Measurements from ENCODE around the gene VPS29.
A peak's percentile ranks its signal among the peaks of the same experiment; 100 is the strongest.
"Not testable (repeated sequence)": the region's sequence is repeated elsewhere in the genome, so short reads cannot be mapped to it uniquely, and the experiment has no call there.

The VPS29 gene

DNA sequence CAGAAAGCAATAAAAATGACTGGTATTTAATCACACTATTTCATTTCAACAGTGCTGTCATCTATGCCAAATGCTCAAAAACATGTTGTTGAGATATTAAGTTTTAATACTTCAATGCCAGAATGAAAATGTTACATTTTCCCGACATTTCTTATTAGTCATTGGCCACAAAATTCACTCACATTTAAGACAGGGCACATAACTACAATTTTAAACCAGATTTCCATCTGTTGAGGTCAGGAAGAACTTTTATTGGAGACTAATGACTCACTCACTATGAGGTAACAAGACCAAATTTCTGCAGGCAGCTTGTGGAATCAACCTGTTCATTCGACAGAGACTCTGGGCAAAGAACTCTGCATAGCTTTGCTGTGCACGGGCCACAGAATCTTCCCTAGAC lies 44.4 kb upstream of the VPS29 start:
- H3K4me1 Mint-ChIP-seq, result peaks cover 19% of the 10 kb centered on the region
- H3K27me3 Mint-ChIP-seq (ENCODE audit: low read depth), result no peaks in the 10 kb centered on the region
- no peaks in the 10 kb centered on the region for H3K9me3 Mint-ChIP-seq
- no peak overlapping the region for H3K27ac Mint-ChIP-seq
- peaks cover 39% of the 10 kb centered on the region for H3K36me3 Mint-ChIP-seq (ENCODE audit: low read depth)
- TF ChIP-seq, protein P1, sequence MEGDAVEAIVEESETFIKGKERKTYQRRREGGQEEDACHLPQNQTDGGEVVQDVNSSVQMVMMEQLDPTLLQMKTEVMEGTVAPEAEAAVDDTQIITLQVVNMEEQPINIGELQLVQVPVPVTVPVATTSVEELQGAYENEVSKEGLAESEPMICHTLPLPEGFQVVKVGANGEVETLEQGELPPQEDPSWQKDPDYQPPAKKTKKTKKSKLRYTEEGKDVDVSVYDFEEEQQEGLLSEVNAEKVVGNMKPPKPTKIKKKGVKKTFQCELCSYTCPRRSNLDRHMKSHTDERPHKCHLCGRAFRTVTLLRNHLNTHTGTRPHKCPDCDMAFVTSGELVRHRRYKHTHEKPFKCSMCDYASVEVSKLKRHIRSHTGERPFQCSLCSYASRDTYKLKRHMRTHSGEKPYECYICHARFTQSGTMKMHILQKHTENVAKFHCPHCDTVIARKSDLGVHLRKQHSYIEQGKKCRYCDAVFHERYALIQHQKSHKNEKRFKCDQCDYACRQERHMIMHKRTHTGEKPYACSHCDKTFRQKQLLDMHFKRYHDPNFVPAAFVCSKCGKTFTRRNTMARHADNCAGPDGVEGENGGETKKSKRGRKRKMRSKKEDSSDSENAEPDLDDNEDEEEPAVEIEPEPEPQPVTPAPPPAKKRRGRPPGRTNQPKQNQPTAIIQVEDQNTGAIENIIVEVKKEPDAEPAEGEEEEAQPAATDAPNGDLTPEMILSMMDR (IDR thresholded peaks at IDR 0.05; ENCODE audit: unreplicated experiment in 3 of 3), result no peak
- no peak overlapping the region for H3K4me3 Mint-ChIP-seq

GRCh38 chr12:110545812-110546211 lies 43.9 kb upstream of the VPS29 start:
- H3K27me3 Mint-ChIP-seq (ENCODE audit: low read depth), result no peaks in the 10 kb centered on the region
- H3K9me3 Mint-ChIP-seq, result no peaks in the 10 kb centered on the region
- no peak overlapping the region for H3K4me3 Mint-ChIP-seq
- peaks cover 19% of the 10 kb centered on the region for H3K4me1 Mint-ChIP-seq
- TF ChIP-seq, protein P1 (IDR thresholded peaks at IDR 0.05; ENCODE audit: unreplicated experiment in 3 of 3), result no peak
- peak overlapping the region in 1 of 3 experiments; percentile 5 for H3K27ac Mint-ChIP-seq
- H3K36me3 Mint-ChIP-seq (ENCODE audit: low read depth), result peaks cover 38% of the 10 kb centered on the region

- H3K36me3 Mint-ChIP-seq (ENCODE audit: low read depth), result peaks cover 34% of the 10 kb centered on the region
- H3K4me1 Mint-ChIP-seq, result peaks cover 19% of the 10 kb centered on the region
- not testable (repeated sequence) for H3K27me3 Mint-ChIP-seq (ENCODE audit: low read depth); H3K9me3 Mint-ChIP-seq; H3K4me3 Mint-ChIP-seq
- H3K27ac Mint-ChIP-seq, result peak overlapping the region in 1 of 3 experiments; percentile 5
Measured at GRCh38 chr12:110545259-110545658, 43.3 kb upstream of the VPS29 start.

- H3K27ac Mint-ChIP-seq, result peak overlapping the region; percentile 66 to 80 (median 66)
- no peaks in the 10 kb centered on the region for H3K9me3 Mint-ChIP-seq
- TF ChIP-seq, protein P1 (IDR thresholded peaks at IDR 0.05; ENCODE audit: unreplicated experiment in 3 of 3), result no peak
- H3K36me3 Mint-ChIP-seq (ENCODE audit: low read depth), result peaks cover 33% of the 10 kb centered on the region
- no peaks in the 10 kb centered on the region for H3K27me3 Mint-ChIP-seq (ENCODE audit: low read depth)
- peaks cover 13% of the 10 kb centered on the region for H3K4me1 Mint-ChIP-seq
- H3K4me3 Mint-ChIP-seq, result no peak overlapping the region
Measured at GRCh38 chr12:110543965-110544364, 42.1 kb upstream of the VPS29 start.

DNA sequence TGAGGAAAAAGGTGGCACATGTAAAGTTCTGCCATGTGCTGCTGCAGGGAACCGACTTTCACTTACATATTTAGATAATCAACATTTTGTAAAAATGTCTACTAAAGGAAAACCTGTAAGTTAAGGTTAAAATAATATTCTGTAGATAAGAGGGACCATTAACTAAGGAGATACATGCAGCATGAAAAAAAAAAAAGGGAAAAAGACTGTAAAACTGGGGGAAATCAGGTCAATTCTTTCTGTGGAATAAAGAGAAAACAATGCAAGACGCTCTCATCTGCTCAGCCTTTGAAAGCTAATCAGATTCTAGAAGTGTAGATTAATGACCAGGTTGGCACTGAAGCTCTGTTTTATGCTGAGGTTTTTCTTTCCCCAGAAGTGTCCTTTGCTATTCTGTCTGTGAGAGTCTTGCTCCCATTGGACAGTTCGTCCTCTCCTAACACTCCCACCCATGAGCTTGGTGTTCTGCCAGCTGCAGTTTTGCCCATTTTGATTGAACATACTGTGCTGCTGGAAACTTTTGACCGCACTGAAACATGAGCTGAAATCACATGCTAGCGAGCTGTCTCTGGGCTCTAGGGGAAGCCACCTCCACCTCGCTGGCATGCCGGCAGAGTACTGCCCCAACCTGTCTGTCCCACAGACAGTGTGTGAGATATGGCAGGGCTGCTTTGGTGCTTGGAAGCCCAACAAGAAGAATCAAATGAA lies 41.5 kb upstream of the VPS29 start:
- TF ChIP-seq, protein P1 (IDR thresholded peaks at IDR 0.05; ENCODE audit: unreplicated experiment in 3 of 3), result no peak
- peaks cover 17% of the 10 kb centered on the region for H3K4me1 Mint-ChIP-seq
- H3K27me3 Mint-ChIP-seq (ENCODE audit: low read depth), result no peaks in the 10 kb centered on the region
- H3K4me3 Mint-ChIP-seq, result peak overlapping the region in 2 of 3 experiments; percentile 7 to 16
- peaks cover 35% of the 10 kb centered on the region for H3K36me3 Mint-ChIP-seq (ENCODE audit: low read depth)
- peak overlapping the region; percentile 66 to 80 (median 66) for H3K27ac Mint-ChIP-seq
- no peaks in the 10 kb centered on the region for H3K9me3 Mint-ChIP-seq

- Mint-ChIP-seq H3K4me1 (peaks cover 27% of the 10 kb centered on the region), H3K4me3 (no peak overlapping the region), H3K27me3 (ENCODE audit: low read depth) (no peaks in the 10 kb centered on the region), H3K9me3 (no peaks in the 10 kb centered on the region), H3K27ac (no peak overlapping the region), H3K36me3 (ENCODE audit: low read depth) (peaks cover 39% of the 10 kb centered on the region)
- TF ChIP-seq, protein P1 (IDR thresholded peaks at IDR 0.05; ENCODE audit: unreplicated experiment in 3 of 3), result no peak
Measured at GRCh38 chr12:110540048-110540447, 38.1 kb upstream of the VPS29 start.
